ENCODE measurements around the gene CLCN4. TPM values are rescaled to one million over a fixed set of nuclear protein-coding genes. Genes with fewer than 3 reads are reported as not detected.

The CLCN4 gene
- total and polyA plus RNA-seq, 8 donors = 0.35 to 22.3 (median 2.7) TPM; not detected in 1

DNA sequence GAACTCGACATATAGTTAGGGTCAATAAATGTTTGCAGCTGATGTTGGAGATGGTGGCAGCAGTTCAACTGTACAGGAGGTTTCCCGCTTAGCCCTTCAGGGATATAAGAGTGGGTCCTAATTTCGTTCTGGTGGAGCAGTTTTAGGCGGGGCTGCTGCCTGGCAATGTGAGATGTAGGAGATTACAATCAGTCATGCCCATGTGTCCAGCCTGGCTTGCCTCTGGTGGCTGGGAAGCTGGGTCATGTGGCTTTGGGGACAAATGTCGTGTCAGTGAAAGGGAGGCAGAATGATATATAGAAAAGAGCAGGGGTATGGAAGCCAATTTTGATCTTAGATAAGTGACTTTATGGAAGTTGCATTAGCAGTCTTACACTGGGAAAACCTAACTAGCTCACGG lies 129.4 kb downstream of the CLCN4 start:
- Histone ChIP-seq H3K4me3 (no peak overlapping the region), H3K36me3 (no peaks in the 10 kb centered on the region), H3K4me1 (no peaks in the 10 kb centered on the region), H3K9me3 (peaks cover 0 to 6% (median 2%) of the 10 kb centered on the region in 4 donors), H3K27ac (no peak overlapping the region), H3K27me3 (peaks cover 0 to 3% (median 0%) of the 10 kb centered on the region in 3 donors)
- WGBS, 5 donors = 59 to 89% (median 75%) methylated on average over 6 of the region's 6 CpGs
- TF ChIP-seq, protein P1, sequence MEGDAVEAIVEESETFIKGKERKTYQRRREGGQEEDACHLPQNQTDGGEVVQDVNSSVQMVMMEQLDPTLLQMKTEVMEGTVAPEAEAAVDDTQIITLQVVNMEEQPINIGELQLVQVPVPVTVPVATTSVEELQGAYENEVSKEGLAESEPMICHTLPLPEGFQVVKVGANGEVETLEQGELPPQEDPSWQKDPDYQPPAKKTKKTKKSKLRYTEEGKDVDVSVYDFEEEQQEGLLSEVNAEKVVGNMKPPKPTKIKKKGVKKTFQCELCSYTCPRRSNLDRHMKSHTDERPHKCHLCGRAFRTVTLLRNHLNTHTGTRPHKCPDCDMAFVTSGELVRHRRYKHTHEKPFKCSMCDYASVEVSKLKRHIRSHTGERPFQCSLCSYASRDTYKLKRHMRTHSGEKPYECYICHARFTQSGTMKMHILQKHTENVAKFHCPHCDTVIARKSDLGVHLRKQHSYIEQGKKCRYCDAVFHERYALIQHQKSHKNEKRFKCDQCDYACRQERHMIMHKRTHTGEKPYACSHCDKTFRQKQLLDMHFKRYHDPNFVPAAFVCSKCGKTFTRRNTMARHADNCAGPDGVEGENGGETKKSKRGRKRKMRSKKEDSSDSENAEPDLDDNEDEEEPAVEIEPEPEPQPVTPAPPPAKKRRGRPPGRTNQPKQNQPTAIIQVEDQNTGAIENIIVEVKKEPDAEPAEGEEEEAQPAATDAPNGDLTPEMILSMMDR (IDR thresholded peaks at IDR 0.05) = no peak
- TF ChIP-seq EP300 (IDR thresholded peaks at IDR 0.05) (no peak), POLR2A (IDR thresholded peaks at IDR 0.05) (no peak), POLR2AphosphoS5 (IDR thresholded peaks at IDR 0.05) (no peak)
- no peak for DNase-seq
- intact Hi-C loops (cut with DNase I; ENCODE audit: low total_unique reads) = no loop called here

Other genes starting within 250 kb of the CLCN4 start
- under 1 TPM in 1 of 5 donors, not detected in 4; 0.73 TPM for gene CLDN34, start 189.6 kb upstream of the CLCN4 start, total RNA-seq
- under 1 TPM in 1 of 3 donors, not detected in 2; 0.18 TPM for gene CLDN34, start 189.6 kb upstream of the CLCN4 start, polyA plus RNA-seq

All from stomach (tissue), 9 donors.